Sigmoid colon (tissue), 7 donors: ENCODE measurements around the gene OPCML. TPM values are rescaled to one million over a fixed set of nuclear protein-coding genes. Genes with fewer than 3 reads are reported as not detected.

Experiments
- DNase-seq: peaks from one replicate; pipeline ENCODE4 v3.0.0-alpha.2; 2019
- H3K27ac ChIP-seq, 4 donors: fragments of 200-600 bp; sonication (generic); one replicate each; pipeline ENCODE4 v1.5.1; 2016 to 2019; ENCODE audit warnings: mild to moderate bottlenecking in 1 of 4
- H3K27me3 ChIP-seq, 3 donors: fragments of 200-600 bp; sonication (generic); one replicate each; pipeline ENCODE4 v1.5.1; 2019; ENCODE audit warnings: mild to moderate bottlenecking in 1 of 3
- H3K36me3 ChIP-seq, 4 donors: fragments of 200-600 bp; sonication (generic); one replicate each; pipeline ENCODE4 v1.5.1; 2016 to 2019
- H3K4me1 ChIP-seq, 4 donors: fragments of 200-600 bp; sonication (generic); one replicate each; pipeline ENCODE4 v1.5.1; 2017 to 2019
- H3K4me3 ChIP-seq, 4 donors: fragments of 200-600 bp; sonication (generic); one replicate each; pipeline ENCODE4 v1.5.1; 2017 to 2019; ENCODE audit warnings: mild to moderate bottlenecking in 2 of 4, moderate library complexity in 1 of 4
- H3K9me3 ChIP-seq, 4 donors: fragments of 200-600 bp in 3 of 4; sonication (generic) in 3 of 4; one replicate each; pipeline versions ENCODE4 v1.5.1 to v1.6.1; 2013 to 2019
- CTCF ChIP-seq, 4 experiments: fragments of 450-650 bp in 3 of 4; fragments of 200-600 bp in 1 of 4; IDR thresholded peaks; one replicate each; pipeline ENCODE4 v1.5.1; 2016 to 2019; ENCODE audit warnings: antibody characterized with exemption in 4 of 4, mild to moderate bottlenecking in 3 of 4, moderate library complexity in 2 of 4
- EP300 ChIP-seq, 4 donors: sonication (generic); formaldehyde crosslinking; IDR thresholded peaks; one replicate each; pipeline ENCODE4 v1.6.1; 2017; ENCODE audit warnings: antibody characterized with exemption in 4 of 4
- POLR2A ChIP-seq, 2 donors: fragments of 450-650 bp; IDR thresholded peaks; one replicate each; pipeline ENCODE4 v1.6.1; 2016; ENCODE audit warnings: antibody characterized with exemption in 2 of 2, mild to moderate bottlenecking in 2 of 2, moderate library complexity in 2 of 2
- POLR2AphosphoS5 ChIP-seq, 4 donors: sonication (generic); formaldehyde crosslinking; IDR thresholded peaks; one replicate each; pipeline ENCODE4 v1.6.1; 2017; ENCODE audit warnings: antibody characterized with exemption in 4 of 4
- WGBS, 2 donors: extraction: QIAGEN DNeasy Blood & Tissue Kit; methylation state at CpG; one replicate each; pipeline ENCODE4 v1.1.7; 2013; 5-methylcytosine and 5-hydroxymethylcytosine counted together
- intact Hi-C: fragments of 100-400 bp; cut with DNase I; formaldehyde crosslinking; loops from one replicate; pipeline ENCODE4 v1.15.1; 2023
- polyA plus RNA-seq, 3 donors: library from polyadenylated mRNA; stranded (reverse); fragments of 200-250 nt; gene quantifications; one replicate each; pipeline ENCODE4 v1.2.3, GENCODE V29; 2013
- total RNA-seq, 4 donors: library from RNA; depleted of rRNA; stranded (reverse); fragments of >200 nt; gene quantifications; one replicate each; pipeline ENCODE4 v1.1.0, GENCODE V29; 2016
- donor health status: healthy with polysubstance abuse.
- donor health status: Bipolar disorder and iron deficiency.
- donor health status: healthy.

The OPCML gene
- total and polyA plus RNA-seq, 7 donors: under 0.01 to 0.14 (median 0.03) TPM; not detected in 4

GRCh38 chr11:132831272-132831671 lies 701.0 kb downstream of the OPCML start:
- H3K36me3 ChIP-seq: no peaks in the 10 kb centered on the region
- H3K4me3 ChIP-seq: no peak overlapping the region
- intact Hi-C loops: no loop called here
- no peak for DNase-seq
- TF ChIP-seq POLR2A (IDR thresholded peaks at IDR 0.05) (no peak), EP300 (IDR thresholded peaks at IDR 0.05) (no peak), POLR2AphosphoS5 (IDR thresholded peaks at IDR 0.05) (no peak), CTCF (IDR thresholded peaks at IDR 0.05) (no peak)
- H3K27me3 ChIP-seq: peaks cover 0 to 3% (median 0%) of the 10 kb centered on the region in 3 donors
- no peak overlapping the region for H3K27ac ChIP-seq
- no peaks in the 10 kb centered on the region for H3K9me3 ChIP-seq
- no peaks in the 10 kb centered on the region for H3K4me1 ChIP-seq
- 74 to 85% methylated on average over 2 of the region's 2 CpGs for WGBS, 2 donors

- H3K27me3 ChIP-seq: peaks cover 0 to 3% (median 0%) of the 10 kb centered on the region in 3 donors
- TF ChIP-seq POLR2A (IDR thresholded peaks at IDR 0.05) (no peak), CTCF (IDR thresholded peaks at IDR 0.05) (no peak), POLR2AphosphoS5 (IDR thresholded peaks at IDR 0.05) (no peak), EP300 (IDR thresholded peaks at IDR 0.05) (no peak)
- no peaks in the 10 kb centered on the region for H3K9me3 ChIP-seq
- no peak overlapping the region for H3K27ac ChIP-seq
- H3K36me3 ChIP-seq: no peaks in the 10 kb centered on the region
- no peaks in the 10 kb centered on the region for H3K4me1 ChIP-seq
- 47 to 48% methylated on average over 1 of the region's 1 CpG for WGBS, 2 donors
- intact Hi-C loops: no loop called here
- no peak for DNase-seq
- H3K4me3 ChIP-seq: no peak overlapping the region
Observed at GRCh38 chr11:132824642-132825041, 707.7 kb downstream of the OPCML start.

- TF ChIP-seq POLR2A (IDR thresholded peaks at IDR 0.05) (no peak), CTCF (IDR thresholded peaks at IDR 0.05) (no peak)
- intact Hi-C loops: no loop called here
- no peaks in the 10 kb centered on the region for H3K27me3 ChIP-seq
- H3K36me3 ChIP-seq: no peaks in the 10 kb centered on the region
- no peak for DNase-seq
- WGBS, 2 donors: 92 to 96% methylated on average over 5 of the region's 5 CpGs
- no peak overlapping the region for H3K4me3 ChIP-seq
- H3K4me1 ChIP-seq: no peaks in the 10 kb centered on the region
- no peak overlapping the region for H3K27ac ChIP-seq
- H3K9me3 ChIP-seq: no peaks in the 10 kb centered on the region
Observed at GRCh38 chr11:132822276-132822675, 710.0 kb downstream of the OPCML start.

GRCh38 chr11:132821499-132821898 lies 710.8 kb downstream of the OPCML start:
- 61 to 72% methylated on average over 4 of the region's 4 CpGs for WGBS, 2 donors
- TF ChIP-seq CTCF (IDR thresholded peaks at IDR 0.05): no peak
- TF ChIP-seq EP300 (IDR thresholded peaks at IDR 0.05): no peak
- TF ChIP-seq POLR2A (IDR thresholded peaks at IDR 0.05): no peak
- TF ChIP-seq POLR2AphosphoS5 (IDR thresholded peaks at IDR 0.05): no peak
- H3K4me3 ChIP-seq: no peak overlapping the region
- intact Hi-C loops: no loop called here
- H3K27ac ChIP-seq: no peak overlapping the region
- no peaks in the 10 kb centered on the region for H3K27me3 ChIP-seq
- DNase-seq: no peak
- no peaks in the 10 kb centered on the region for H3K4me1 ChIP-seq
- H3K9me3 ChIP-seq: no peaks in the 10 kb centered on the region
- H3K36me3 ChIP-seq: no peaks in the 10 kb centered on the region

GRCh38 chr11:132821014-132821413 lies 711.3 kb downstream of the OPCML start:
- no peak overlapping the region for H3K27ac ChIP-seq
- no peak for DNase-seq
- intact Hi-C loops: no loop called here
- no peaks in the 10 kb centered on the region for H3K4me1 ChIP-seq
- WGBS, 2 donors: 19 to 53% methylated on average over 1 of the region's 1 CpG
- H3K9me3 ChIP-seq: no peaks in the 10 kb centered on the region
- H3K4me3 ChIP-seq: no peak overlapping the region
- H3K36me3 ChIP-seq: no peaks in the 10 kb centered on the region
- no peak for TF ChIP-seq POLR2AphosphoS5 (IDR thresholded peaks at IDR 0.05)
- no peak for TF ChIP-seq EP300 (IDR thresholded peaks at IDR 0.05)
- TF ChIP-seq POLR2A (IDR thresholded peaks at IDR 0.05): no peak
- no peak for TF ChIP-seq CTCF (IDR thresholded peaks at IDR 0.05)
- no peaks in the 10 kb centered on the region for H3K27me3 ChIP-seq
